ENCODE data around the gene MST1R.

The MST1R gene

DNA sequence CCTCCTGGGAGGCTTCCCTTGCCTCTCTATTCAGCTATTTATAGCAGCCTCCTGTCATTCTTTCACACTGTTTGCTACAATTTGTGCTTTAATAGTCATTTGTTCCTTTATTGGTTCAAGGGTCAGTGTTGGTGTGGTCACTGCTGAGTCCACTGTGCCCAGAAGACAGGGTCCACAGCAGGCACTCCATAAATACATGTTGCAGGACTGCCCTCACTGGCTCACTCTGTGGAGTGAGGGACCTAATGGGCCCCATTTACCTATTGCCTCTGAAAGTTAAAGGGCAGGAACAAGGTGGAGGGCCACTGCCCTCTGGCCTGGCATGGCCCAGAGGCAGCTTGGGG, 16.8 kb downstream of the MST1R start:
- peaks cover 42% of the 10 kb centered on the region for H3K4me1 Mint-ChIP-seq

DNA sequence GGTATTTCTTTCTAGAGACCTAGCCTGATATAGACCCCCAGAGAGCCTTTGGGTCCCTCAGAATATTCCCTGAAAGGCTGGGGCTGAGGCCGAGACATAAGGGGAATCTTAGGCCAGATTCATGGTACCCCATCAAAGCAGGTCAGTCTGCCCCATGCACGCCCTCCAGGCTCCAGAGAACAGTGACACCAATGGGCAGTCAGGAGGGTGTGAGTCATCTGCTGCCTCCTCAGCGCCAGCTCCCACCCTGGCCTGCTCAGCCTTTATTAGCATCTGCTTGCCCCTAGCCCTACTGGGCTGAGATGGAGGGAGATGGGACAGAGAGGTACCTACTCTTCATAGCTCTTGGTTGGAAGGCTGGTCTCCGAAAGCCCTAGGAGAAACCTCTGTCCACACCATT, 19.7 kb downstream of the MST1R start:
- DNase-seq = no peak
- peaks cover 12% of the 10 kb centered on the region for H3K27me3 Mint-ChIP-seq (ENCODE audit: low read depth, poor library complexity)
- no peak overlapping the region for H3K4me3 Mint-ChIP-seq
- H3K9me3 Mint-ChIP-seq = no peaks in the 10 kb centered on the region
- no peak overlapping the region for H3K27ac Mint-ChIP-seq
- H3K36me3 Mint-ChIP-seq (ENCODE audit: low read depth) = no peaks in the 10 kb centered on the region
- peaks cover 49% of the 10 kb centered on the region for H3K4me1 Mint-ChIP-seq
- TF ChIP-seq, protein P1, sequence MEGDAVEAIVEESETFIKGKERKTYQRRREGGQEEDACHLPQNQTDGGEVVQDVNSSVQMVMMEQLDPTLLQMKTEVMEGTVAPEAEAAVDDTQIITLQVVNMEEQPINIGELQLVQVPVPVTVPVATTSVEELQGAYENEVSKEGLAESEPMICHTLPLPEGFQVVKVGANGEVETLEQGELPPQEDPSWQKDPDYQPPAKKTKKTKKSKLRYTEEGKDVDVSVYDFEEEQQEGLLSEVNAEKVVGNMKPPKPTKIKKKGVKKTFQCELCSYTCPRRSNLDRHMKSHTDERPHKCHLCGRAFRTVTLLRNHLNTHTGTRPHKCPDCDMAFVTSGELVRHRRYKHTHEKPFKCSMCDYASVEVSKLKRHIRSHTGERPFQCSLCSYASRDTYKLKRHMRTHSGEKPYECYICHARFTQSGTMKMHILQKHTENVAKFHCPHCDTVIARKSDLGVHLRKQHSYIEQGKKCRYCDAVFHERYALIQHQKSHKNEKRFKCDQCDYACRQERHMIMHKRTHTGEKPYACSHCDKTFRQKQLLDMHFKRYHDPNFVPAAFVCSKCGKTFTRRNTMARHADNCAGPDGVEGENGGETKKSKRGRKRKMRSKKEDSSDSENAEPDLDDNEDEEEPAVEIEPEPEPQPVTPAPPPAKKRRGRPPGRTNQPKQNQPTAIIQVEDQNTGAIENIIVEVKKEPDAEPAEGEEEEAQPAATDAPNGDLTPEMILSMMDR (IDR thresholded peaks at IDR 0.05) = no peak

More for the DNA sequence above, 16.8 kb downstream of the MST1R start:
- H3K27me3 Mint-ChIP-seq (ENCODE audit: low read depth, poor library complexity) = peaks cover 10% of the 10 kb centered on the region
- H3K27ac Mint-ChIP-seq = peak overlapping the region; percentile 57
- H3K9me3 Mint-ChIP-seq = no peaks in the 10 kb centered on the region
- no peak overlapping the region for H3K4me3 Mint-ChIP-seq
- TF ChIP-seq, protein P1 (IDR thresholded peaks at IDR 0.05) = no peak
- H3K36me3 Mint-ChIP-seq (ENCODE audit: low read depth) = no peaks in the 10 kb centered on the region
- DNase-seq = no peak

DNA sequence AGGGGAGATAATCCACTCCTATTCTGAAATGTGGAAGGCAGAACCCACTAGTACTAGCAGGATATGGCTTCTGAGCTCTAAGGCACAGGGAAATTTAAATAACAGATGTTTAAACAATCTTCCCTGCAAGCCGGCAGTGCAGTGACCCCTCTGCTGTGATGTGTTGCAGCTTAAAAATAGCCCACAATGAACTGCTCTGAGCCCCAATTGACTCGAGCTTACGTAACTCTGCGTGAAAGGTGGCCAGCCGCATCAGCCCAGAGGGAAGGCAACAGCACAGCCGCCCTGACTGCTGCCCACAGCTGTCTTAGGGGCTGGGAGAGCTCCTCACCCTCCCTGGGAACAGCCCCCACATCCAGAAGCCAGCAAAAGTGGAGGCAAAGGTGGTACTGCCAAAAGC, 21.5 kb downstream of the MST1R start:
- no peak overlapping the region for H3K27ac Mint-ChIP-seq
- TF ChIP-seq, protein P1 (IDR thresholded peaks at IDR 0.05) = no peak

DNA sequence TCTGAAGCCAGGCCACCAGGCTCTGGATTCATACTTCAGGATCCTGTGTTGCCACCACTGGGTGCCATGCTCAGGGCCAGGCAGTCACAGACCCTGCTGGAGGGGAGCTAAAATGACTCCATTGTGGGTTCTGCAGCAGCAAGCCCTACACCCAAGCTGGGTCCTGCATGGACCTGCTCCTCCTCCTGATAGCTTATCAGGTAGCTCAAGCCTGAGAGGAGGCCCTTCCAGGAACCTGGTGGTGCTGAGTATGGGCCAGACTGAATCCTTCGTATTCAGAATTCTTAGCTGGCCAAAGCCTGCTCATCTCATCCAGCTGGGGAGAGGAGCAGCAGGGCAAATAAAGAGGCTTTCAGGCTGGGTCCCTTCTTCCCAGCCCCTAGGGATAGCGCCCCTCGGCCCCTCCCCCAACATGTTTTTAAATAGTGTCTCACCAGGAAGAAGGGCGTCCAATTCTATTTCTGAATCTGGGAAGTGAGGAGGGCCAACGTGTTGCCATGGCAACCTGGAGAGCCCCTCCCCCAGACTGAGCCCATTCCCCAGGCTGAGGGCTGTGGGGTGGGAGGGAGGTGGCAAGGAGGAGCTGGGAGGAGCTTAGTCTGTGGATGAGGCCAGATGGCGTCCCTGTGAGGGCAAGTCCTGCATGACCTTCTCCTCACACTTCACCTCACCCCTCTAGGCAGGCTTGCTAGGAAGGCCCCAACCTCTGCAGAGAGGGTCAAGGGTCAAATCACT, 22.9 kb downstream of the MST1R start:
- DNase-seq = peak; percentile 69
- no peaks in the 10 kb centered on the region for H3K36me3 Mint-ChIP-seq (ENCODE audit: low read depth)
- H3K9me3 Mint-ChIP-seq = no peaks in the 10 kb centered on the region
- TF ChIP-seq, protein P1 (IDR thresholded peaks at IDR 0.05) = no peak
- H3K27me3 Mint-ChIP-seq (ENCODE audit: low read depth, poor library complexity) = peaks cover 7% of the 10 kb centered on the region
- no peak overlapping the region for H3K4me3 Mint-ChIP-seq
- peaks cover 38% of the 10 kb centered on the region for H3K4me1 Mint-ChIP-seq
- H3K27ac Mint-ChIP-seq = peak overlapping the region; percentile 85

More for the DNA sequence above, 21.5 kb downstream of the MST1R start:
- Mint-ChIP-seq H3K36me3 (ENCODE audit: low read depth) (no peaks in the 10 kb centered on the region), H3K4me3 (no peak overlapping the region), H3K27me3 (ENCODE audit: low read depth, poor library complexity) (peaks cover 9% of the 10 kb centered on the region), H3K4me1 (peaks cover 44% of the 10 kb centered on the region), H3K9me3 (no peaks in the 10 kb centered on the region)
- no peak for DNase-seq

DNA sequence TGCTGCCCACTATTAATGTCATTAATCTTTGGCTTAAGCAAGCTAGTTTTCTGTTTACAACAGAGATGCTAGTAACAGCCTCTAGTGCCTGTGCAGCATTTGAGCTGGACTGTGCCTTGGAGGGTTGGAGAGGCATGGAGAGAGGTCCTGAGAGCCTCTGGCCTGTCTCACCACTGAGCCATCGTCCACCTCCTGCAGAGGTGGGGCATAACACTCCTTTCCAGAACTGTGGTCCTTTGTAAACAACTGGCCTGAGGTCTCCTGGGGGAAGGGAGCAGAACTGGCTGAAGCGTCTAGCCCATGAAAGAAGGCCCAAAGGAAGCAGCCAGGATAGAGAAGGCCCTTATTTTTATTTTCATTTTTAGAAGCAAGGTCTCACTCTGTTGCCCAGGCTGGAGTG, 24.0 kb downstream of the MST1R start:
- Mint-ChIP-seq H3K9me3 (no peaks in the 10 kb centered on the region), H3K36me3 (ENCODE audit: low read depth) (no peaks in the 10 kb centered on the region), H3K27me3 (ENCODE audit: low read depth, poor library complexity) (peaks cover 13% of the 10 kb centered on the region), H3K27ac (peak overlapping the region; percentile 25), H3K4me1 (peaks cover 35% of the 10 kb centered on the region), H3K4me3 (no peak overlapping the region)
- no peak for DNase-seq
- TF ChIP-seq, protein P1 (IDR thresholded peaks at IDR 0.05) = no peak

DNA sequence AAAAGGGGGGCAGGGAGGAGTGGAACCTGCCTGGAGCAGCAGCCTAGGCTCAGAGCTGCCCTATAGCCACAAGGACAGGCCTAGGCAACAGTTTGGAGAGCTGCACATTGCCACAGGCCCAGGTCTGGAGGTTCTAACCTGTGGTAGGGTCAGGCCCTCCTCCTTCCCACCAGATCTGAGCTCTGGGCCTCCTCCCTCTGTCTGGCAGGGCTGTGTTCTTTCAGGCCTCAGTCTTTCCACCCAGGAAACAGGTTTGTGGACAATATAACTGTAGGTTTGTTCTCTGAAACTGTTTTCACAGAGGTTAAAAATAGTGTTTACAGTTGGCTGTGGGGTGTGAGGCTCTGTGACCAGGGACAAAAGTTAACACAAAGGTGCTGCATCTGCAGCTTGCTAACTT, 25.0 kb downstream of the MST1R start:
- Mint-ChIP-seq H3K27ac (no peak overlapping the region), H3K4me1 (peaks cover 35% of the 10 kb centered on the region), H3K4me3 (no peak overlapping the region), H3K27me3 (ENCODE audit: low read depth, poor library complexity) (peaks cover 10% of the 10 kb centered on the region), H3K9me3 (no peaks in the 10 kb centered on the region), H3K36me3 (ENCODE audit: low read depth) (no peaks in the 10 kb centered on the region)
- TF ChIP-seq, protein P1 (IDR thresholded peaks at IDR 0.05) = no peak
- DNase-seq = no peak

Data from nephron progenitor cell (in vitro differentiated cells).